Measurements from ENCODE around the gene CCDC158.
"Not testable (repeated sequence)": the region's sequence is repeated elsewhere in the genome, so short reads cannot be mapped to it uniquely, and the experiment has no call there.

The CCDC158 gene

DNA sequence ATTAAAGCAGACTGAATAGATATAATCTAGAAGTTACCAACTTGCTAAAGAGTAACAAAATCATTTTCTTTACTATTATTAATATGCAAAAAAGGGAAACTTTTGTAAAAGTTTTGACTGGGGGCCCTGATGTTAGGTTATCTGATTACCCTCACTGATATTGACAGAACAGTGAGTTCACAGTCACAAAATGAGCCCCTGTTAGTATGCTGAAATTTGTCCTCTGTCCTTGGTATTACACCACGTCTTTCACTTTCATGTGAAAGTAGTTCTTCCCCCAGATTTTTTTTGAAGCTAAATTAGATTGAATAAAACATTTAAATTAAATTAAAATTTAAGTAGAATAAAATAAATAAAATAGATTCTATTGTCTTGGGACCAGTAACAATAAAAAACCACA is 108.5 kb downstream of the CCDC158 start:
- no peak for DNase-seq (ENCODE audit: low read depth in 2 of 2, low spot score in 1 of 2)

DNA sequence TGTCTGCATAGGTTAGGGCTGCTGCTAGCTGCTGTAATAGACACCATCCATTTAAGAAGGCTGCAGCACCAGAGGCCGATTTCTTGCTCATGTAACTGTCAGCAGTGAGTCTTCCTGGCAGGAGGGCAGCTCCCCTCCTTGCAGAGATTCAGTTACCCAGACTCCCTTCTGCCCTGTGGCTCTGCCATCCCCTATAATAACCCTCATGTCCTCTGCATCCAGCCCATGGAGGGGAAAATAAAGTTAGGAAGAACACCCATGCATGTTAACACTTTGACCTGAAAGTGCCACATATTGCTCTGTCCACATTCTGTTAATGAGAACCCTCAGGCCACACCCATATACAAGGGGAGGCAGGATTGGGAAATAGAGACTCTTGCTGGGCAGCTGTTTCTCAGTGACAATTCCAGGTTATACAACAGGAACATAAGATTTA is 109.0 kb downstream of the CCDC158 start:
- DNase-seq (ENCODE audit: low read depth in 2 of 2, low spot score in 1 of 2) = no peak

DNA sequence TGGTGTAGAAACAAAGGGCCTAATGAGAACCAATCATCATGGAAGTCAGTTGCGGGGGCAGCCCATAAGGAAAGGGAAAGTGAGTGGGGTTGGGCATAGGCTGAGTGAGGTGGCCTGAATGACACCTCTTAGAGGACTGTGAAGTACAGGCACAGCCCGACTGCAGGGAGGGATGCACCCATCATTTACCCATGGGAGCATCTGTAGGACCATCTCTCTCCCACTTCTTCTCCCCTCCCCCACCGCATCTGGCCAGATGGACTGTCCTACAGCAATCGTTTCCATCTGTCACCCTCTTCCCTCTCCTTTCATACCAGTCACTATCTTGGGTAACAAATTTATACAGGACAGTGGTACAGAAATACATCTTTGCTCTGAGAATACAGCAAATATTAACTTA is 110.3 kb downstream of the CCDC158 start:
- DNase-seq (ENCODE audit: low read depth in 2 of 2, low spot score in 1 of 2) = no peak

DNA sequence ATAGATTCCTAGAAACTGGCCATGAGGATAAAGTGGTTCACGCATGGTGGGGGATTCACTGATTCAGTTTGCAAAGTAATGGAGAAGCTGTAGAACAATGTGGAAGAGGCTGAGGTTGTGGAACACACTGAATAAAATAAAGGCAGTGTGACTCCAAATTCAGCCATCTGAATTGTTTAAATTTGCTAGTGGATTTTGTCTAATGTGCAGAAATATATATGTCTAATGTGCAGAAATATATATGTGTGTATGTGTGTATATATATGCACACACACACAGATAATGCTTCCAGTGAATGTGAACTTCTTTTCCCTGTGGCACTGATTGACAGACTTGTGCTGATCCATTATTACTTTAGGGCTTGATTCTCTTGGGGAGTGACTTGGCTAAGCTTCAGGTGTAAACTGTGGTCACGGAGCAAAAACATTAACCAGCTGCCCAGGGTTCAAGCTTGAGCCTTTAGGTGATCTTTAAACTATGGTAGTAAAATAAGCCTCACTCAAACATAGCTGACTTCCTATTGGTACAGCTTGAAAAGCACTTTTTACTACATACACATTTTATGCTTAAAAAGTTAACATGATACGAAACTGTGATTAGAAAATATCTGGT is 110.9 kb downstream of the CCDC158 start:
- no peak for DNase-seq (ENCODE audit: low read depth in 2 of 2, low spot score in 1 of 2)

DNA sequence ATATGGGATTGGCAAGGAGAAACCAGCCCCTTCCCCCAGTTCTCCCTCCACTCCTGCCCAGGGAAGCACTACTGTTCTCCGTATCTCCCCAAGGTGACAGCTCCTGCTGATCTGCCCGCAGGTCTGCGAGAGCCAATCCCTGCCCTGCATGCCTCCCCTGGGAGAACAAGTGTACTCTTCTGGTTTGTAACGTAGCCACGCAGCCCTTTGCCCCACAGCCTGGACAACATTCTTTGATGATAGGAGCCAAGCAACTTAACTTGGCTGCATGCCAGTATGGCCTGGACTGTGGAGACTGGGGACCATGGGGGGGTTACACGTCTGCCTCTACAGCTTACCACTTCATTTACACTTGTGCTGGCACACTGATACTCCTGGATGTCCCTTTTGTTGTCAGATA is 112.4 kb downstream of the CCDC158 start:
- no peak for DNase-seq (ENCODE audit: low read depth in 2 of 2, low spot score in 1 of 2)

DNA sequence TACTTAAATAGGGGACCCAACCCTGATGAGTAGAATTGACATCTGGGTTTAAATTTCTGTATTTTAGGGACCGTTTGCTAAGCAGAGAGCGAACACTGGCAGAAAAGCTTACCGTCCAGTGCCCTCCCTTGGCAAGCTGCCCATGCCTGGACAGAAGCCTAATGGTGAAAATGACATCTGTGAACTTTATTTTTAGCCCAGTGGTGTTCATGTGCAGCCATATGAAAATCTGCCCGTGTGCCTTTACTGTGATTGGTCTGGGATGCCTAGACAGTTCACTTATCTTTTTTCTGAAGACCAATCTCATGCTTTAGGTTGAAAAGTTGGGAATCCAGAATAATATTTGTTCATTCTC is 113.3 kb downstream of the CCDC158 start:
- DNase-seq (ENCODE audit: low read depth in 2 of 2, low spot score in 1 of 2) = no peak

DNA sequence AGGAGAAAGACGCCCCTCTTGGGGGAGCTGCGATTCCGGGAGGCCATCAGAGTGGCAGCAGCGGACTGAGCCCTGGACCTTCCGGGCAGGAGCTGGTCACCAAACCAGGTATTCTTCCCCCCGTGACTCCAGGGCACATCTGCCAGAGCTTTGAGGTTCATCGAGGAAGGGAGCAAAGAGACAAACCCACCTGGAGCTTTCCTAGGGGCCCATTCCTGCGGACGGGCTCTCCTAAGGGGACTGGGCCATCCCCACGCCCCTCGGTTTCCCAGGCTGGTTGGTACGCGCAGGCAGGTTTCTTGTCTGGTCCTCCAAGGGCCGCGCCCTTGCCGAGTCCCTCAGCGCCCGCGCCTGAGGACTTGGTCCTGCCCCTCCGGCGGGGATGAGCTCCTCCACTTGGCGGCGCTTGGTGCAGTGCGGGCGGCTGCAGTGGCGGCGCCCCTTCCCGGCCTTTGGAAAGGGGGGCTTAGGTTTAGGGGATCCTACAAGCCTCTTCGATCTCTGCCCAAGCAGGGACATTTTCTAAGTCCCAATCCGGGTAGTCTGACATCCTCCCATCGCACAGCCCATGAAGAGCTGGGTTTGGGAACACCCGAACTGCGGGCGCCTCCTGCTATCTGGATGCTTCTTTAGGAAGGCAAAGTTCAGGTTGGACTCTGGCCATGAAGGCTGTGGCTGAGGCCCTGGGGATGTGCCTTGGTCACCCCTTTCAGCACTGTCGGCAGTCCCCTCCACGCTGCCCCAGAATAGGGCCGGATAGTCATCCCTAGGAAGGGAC is 113.9 kb downstream of the CCDC158 start:
- DNase-seq (ENCODE audit: low read depth in 2 of 2, low spot score in 1 of 2) = no peak

DNA sequence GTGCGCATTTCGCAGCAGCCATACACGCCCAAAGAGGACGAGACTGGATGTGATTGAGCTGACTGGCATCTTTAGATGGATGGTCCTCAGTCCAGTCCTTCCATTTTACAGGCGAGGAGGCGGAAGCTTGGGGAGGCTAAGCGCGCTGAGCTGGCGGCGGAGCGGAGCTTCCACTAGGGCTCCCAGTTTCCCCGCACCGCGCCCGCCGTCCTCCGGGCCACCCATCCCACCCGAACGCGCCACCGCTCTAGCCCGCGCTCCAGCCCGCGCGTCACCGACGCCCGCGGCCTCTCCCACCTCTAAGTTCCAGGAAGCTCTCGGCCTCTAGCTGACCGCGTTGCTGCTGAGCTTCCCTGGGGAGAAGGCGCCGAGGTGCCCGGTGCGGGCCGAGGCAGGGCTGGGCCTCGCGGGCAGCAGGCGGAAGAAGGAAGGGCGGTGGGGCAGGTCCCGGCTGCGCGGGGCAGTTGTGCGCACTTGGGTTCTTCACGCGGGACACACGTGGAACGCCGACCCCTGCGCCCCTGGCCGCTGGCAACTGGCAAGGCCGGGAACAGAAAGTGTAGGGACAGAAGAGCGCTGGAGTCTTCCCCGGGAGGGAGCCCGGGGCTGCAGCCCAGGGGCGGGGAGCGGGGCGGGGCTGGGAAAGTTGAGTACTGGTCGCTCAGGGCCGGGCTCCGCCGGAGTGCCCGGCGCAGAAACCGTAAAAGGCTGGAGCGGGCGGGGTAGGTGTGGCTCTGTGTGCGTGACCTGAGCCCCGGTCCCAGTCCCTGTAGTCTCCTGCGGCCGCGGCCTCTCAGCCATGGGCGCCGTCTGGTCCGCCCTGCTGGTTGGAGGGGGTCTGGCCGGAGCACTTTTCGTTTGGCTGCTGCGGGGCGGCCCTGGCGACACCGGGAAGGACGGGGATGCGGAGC is 114.7 kb downstream of the CCDC158 start, which contains the start of gene STBD1:
TSS of gene STBD1 (plus strand) at position 763 of the 911 bp plus-strand sequence. CDS start at position 800, 37 bp downstream.
- no peak for DNase-seq (ENCODE audit: low read depth in 2 of 2, low spot score in 1 of 2)

DNA sequence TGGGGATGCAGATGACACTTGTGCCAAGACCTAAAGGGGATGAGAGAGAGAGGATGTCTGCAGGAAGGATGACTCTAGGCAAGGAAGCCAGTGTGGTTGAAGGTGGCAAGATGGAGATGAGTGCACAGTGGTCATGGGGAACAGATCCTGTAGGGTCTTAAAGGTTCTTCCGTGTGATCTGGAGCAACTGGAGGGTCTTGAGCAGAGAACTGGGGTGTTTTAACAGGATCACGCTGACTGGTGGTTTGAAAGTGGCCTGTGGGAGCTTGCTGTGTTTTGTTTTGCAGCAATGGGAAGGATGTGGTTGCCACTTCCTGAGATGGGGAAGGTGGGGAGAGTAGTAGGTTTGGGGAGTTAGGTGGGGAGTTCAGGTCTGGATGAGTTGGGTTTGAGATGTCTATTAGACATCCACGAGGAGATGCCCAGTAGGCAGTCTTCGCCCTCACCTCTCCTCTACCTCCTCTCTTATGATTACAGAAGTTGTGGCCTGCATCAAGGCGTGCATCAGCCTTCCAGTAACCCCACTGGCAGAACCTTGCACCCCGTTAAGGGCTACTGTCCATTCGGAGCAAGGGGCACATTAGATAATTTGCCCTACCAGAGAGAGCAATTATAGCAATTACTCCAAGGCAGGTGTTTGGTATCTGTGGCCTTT is 115.8 kb downstream of the CCDC158 start:
- no peak for DNase-seq (ENCODE audit: low read depth in 2 of 2, low spot score in 1 of 2)

DNA sequence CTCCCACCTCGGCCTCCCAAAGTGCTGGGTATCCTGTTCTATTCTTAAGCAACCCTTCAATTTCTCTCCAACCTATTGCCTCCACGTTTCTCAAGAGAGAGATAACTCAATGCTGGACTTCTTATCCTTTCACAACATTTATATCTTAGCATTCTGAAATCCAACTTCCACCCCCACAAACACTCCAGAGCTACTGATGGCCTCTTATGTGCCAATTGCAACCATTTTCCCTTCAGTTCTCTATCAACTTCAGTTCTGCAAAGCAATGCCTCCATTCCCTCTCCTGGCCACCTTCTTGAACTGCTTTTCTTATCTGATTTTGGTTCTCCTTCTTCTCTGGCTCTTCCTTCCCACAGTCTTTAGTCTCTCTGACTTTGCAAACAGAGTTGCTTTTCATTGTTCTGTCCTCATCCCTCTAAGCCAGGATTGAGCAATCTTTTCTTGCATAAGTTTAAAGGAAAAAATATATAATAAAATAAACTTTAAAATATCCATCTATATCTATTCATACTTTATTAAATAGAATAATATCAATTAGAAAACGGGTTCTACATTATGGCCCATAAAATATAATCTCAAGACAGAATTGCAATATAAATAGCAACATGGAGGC is 118.0 kb downstream of the CCDC158 start:
- DNase-seq (ENCODE audit: low read depth in 2 of 2, low spot score in 1 of 2) = no peak

DNA sequence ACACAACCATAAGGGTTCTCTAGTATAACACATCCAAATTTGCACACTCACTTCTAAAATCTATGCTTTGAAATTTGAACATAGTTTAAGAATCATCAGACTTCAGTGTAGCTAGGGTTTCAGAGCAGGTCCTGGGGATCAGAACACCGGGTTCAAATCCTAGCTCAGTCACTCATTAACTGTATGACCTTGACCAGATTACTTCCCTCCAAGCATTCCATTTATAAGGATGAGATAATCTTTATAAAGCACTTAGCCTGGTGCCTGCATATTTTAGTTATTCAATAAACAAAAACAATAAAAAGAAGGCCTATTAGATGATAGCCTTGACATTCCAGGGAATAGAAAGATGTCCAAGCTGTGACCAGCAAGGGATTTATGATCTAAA is 119.2 kb downstream of the CCDC158 start:
- no peak for DNase-seq (ENCODE audit: low read depth in 2 of 2, low spot score in 1 of 2)

DNA sequence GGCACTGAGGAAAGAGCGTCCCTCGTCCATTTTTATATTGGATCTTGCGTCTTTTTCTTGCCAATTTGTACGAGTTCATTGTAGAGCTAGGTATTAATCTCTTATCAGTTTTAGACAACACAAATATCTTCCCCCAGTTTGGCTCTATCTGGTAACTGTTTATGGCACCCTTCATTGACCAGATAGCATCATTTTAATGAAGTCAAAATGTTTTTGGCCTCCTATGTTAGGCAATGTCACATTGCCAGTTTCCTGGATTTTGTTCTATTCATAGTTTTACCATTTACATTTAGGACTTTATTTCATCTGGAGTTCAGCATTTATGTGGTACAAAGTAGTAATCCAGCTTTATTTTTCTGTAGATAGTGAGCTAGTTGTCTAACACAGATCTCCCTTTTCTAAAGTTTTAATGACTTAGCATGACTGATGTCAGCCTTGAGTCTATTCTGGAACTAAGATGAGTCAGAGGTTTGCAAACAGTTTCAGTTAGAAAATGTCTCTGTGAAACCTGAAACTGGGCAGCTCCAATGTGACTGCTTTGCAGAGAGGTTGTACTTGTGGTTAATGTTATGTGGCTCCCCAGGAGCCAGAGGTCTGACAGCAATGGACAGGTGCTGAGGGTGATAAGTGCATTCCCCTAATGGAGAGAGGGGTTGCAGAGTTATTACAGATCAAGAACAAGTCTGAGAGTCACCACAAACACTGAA is 119.7 kb downstream of the CCDC158 start:
- no peak for DNase-seq (ENCODE audit: low read depth in 2 of 2, low spot score in 1 of 2)

DNA sequence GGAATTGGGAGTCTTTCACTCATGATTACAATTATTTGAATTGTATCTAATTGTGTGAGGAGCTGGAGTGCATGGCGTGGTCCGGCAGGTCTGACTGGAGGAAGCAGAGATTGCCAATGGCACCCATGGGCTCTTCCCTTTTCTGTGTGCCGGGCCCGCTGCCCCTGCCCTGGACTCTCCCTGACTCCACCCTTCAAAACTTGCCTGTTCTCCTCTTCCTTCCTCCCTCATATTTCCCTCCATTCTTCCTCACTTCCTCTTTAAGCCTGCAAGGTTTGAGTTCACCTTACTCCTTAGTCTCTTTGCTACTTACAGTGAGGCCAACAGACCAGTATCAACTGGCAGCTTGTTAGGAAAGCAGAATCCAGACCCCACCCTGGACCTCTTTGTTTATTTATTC is 120.9 kb downstream of the CCDC158 start:
- DNase-seq (ENCODE audit: low read depth in 2 of 2, low spot score in 1 of 2) = no peak

DNA sequence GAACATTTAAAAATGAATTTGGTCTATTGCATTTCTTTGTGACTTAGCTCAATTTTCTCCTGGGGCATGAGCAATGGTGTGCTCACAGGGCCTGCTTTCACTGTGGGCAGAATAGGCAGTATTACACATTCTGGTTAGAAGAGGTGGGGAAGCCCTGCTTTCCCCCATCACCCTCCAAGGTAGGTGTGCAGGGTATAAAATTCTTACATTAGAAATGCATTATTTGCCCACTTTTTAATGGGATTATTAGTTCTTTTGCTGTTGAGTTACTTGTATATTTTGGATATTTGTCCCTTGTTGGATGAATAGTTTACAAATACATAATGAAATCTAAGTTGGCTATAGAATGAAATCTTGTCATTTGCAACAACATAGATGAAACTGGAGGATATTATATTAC is 122.7 kb downstream of the CCDC158 start:
- DNase-seq (ENCODE audit: low read depth in 2 of 2, low spot score in 1 of 2) = no peak

DNA sequence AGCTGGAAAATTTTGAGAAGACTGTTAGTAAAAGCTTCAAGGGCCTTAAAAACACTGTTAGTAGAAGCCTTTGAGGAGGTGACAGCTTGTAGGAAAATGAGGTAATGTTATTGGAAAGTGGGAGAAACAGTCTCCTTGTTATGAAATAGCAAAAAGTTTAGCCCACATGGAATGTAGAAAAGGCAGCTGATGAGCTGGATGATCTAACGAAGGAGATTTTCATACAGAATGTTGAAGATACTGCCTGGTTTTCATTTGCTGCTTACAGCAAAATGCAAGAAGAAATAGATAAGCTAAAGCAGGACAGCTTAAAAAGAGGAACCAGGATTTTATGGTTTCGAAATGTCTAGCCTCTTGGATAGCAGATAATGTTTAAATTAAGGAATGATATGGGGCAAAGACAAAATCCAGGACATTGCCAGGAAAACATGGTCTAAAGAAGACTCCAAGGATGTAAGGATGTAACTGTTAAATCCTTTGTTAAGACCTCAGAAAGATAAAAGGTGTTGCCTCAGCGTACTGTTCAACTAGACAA is 124.6 kb downstream of the CCDC158 start:
- DNase-seq (ENCODE audit: low read depth in 2 of 2, low spot score in 1 of 2) = no peak

DNA sequence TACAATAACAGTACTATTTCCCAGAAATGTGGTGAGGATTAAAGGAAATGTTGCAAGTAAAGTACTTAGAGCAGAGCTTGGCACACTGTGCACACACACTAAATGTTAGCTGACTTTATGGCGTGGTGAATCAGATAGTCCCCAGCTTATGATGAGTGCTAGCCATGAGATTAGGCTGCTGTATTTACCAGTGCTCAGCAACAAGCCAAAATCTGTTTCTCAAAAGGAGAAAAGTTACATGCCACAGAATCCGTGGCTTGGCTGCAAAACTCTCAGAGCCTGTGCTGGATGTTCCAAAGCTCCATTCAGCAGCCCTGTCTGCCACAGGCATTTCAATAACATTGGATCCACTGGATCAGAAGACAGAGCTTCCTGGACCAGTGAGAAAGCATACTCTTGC is 127.2 kb downstream of the CCDC158 start:
- DNase-seq (ENCODE audit: low read depth in 2 of 2, low spot score in 1 of 2) = no peak

DNA sequence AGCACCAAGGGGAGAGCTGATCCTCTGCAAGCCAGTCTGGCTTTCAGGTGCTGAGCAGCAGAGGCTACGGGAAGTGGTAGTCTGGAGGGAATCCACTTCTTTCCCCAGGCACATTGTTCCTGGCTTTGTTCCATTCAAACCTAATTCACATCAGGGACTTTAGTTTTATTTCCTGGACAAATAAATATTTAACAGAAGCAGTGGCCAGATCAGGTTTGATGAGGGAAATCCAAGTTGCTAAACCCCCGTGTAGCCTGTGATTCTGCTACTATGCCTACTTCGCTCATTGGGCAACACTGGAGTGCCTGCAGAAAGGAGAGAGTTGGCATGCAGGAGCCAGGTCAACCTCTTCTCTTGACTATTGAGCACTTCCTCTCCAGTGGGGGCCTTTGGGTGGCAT is 128.2 kb downstream of the CCDC158 start:
- DNase-seq (ENCODE audit: low read depth in 2 of 2, low spot score in 1 of 2) = no peak

DNA sequence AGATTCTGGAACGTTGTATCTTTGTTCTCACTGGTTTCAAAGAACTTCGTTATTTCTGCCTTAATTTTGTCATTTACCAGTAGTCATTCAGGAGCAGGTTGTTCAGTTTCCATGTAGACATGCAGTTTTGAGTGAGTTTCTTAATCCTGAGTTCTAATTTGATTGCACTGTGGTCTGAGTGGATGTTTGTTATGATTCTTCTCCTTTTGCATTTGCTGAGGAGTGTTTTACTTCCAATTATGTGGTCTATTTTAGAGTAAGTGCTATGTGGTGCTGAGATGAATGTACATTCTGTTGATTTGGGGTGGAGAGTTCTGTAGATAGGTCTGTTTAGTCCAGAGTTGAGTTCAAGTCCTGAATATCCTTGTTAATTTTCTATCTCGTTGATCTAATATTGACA is 133.1 kb downstream of the CCDC158 start:
- DNase-seq (ENCODE audit: low read depth in 2 of 2, low spot score in 1 of 2) = not testable (repeated sequence)

DNA sequence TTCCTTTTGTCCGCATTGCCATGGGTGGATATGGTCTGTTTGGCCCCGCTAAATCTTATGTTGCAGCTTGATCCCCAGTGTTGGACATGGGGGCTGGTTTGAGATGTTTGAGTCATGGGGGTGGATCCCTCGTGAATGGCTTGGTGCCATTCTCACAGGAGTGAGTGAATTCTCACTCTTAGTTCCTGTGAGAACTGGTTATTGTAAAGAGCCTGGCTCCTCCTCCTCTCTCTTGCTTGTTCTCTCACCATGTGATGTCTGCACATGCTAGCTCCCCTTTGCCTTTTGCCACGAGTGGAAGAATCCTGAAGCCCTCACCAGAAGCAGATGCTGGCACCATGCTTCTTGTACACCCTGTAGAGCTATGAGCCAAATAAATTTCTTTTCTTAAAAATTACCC is 137.0 kb downstream of the CCDC158 start:
- DNase-seq (ENCODE audit: low read depth in 2 of 2, low spot score in 1 of 2) = no peak
